Osteoblast (primary cell): ENCODE measurements around the gene VTN. TPM values are rescaled to one million over a fixed set of nuclear protein-coding genes. Genes with fewer than 3 reads are reported as not detected.

Experiments used
- DNase-seq: peaks from one replicate; pipeline ENCODE4 v3.0.0; 2011; ENCODE audit warnings: low spot score, mixed read lengths; ENCODE audit not compliant: insufficient read length; ENCODE audit errors: missing footprints
- H2AFZ ChIP-seq: 2 replicates; pipeline ENCODE4 v1.6.0; 2011; ENCODE audit warnings: mild to moderate bottlenecking, low read length
- H3K27ac ChIP-seq: 2 replicates; pipeline ENCODE4 v1.5.1; 2011; ENCODE audit warnings: mild to moderate bottlenecking, low read depth, low read length, moderate library complexity
- H3K27me3 ChIP-seq: 2 replicates; pipeline ENCODE4 v1.6.0; 2012; ENCODE audit warnings: mild to moderate bottlenecking, control low read depth, inconsistent platforms, low read length, moderate library complexity; ENCODE audit not compliant: insufficient read depth
- H3K36me3 ChIP-seq: 2 replicates; pipeline ENCODE4 v1.5.1; 2011; ENCODE audit warnings: mild to moderate bottlenecking, low read length, control low read depth, moderate library complexity; ENCODE audit not compliant: insufficient read depth
- H3K4me1 ChIP-seq: 2 replicates; pipeline ENCODE4 v1.5.1; 2011; ENCODE audit warnings: mild to moderate bottlenecking, low read length, control low read depth, moderate library complexity; ENCODE audit not compliant: insufficient read depth
- H3K4me2 ChIP-seq: 2 replicates; pipeline ENCODE4 v1.6.0; 2011; ENCODE audit warnings: mild to moderate bottlenecking, low read length; ENCODE audit not compliant: insufficient read depth
- H3K4me3 ChIP-seq: fragments of 200-600 bp; sonication (generic); 3 replicates; pipeline ENCODE4 v1.5.1; 2012; ENCODE audit warnings: mild to moderate bottlenecking, low read length, inconsistent platforms; ENCODE audit not compliant: insufficient read depth
- H3K79me2 ChIP-seq: 2 replicates; pipeline ENCODE4 v1.6.0; 2012; ENCODE audit warnings: mild to moderate bottlenecking, low read length, control low read depth, inconsistent platforms; ENCODE audit not compliant: insufficient read depth
- H3K9me3 ChIP-seq: 2 replicates; pipeline ENCODE4 v1.5.1; 2011; ENCODE audit warnings: low read depth, low read length, control low read depth
- H4K20me1 ChIP-seq: 2 replicates; pipeline ENCODE4 v1.6.0; 2012; ENCODE audit warnings: mild to moderate bottlenecking, low read length, control low read depth; ENCODE audit not compliant: insufficient read depth
- CTCF ChIP-seq: IDR thresholded peaks from 2 replicates; pipeline ENCODE4 v1.5.1; 2011; ENCODE audit warnings: mild to moderate bottlenecking, low read depth, low read length, moderate library complexity; ENCODE audit errors: extremely low read depth
- total RNA-seq: library from RNA; depleted of rRNA; stranded (reverse); fragments of >200 nt; gene quantifications from 2 replicates; pipeline ENCODE4 v1.2.3, GENCODE V29; 2012

Gene VTN
- total RNA-seq, 1 donor: not detected

- H3K4me2 ChIP-seq: no peak overlapping the region
- H3K27ac ChIP-seq: no peak overlapping the region
- H4K20me1 ChIP-seq: peaks cover 3% of the 10 kb centered on the region
- H3K36me3 ChIP-seq: no peaks in the 10 kb centered on the region
- H3K79me2 ChIP-seq: no peaks in the 10 kb centered on the region
- no peak for TF ChIP-seq CTCF
- DNase-seq: no peak
- peaks cover 4% of the 10 kb centered on the region for H3K4me1 ChIP-seq
- H3K9me3 ChIP-seq: no peaks in the 10 kb centered on the region
- no peak overlapping the region for H3K4me3 ChIP-seq
- H3K27me3 ChIP-seq: no peaks in the 10 kb centered on the region
- no peak overlapping the region for H2AFZ ChIP-seq
These were observed 20.5 kb upstream of the VTN start for GRCh38 chr17:28390563-28390962.

- Histone ChIP-seq H4K20me1 (peaks cover 3% of the 10 kb centered on the region), H3K4me3 (no peak overlapping the region), H2AFZ (no peak overlapping the region), H3K36me3 (no peaks in the 10 kb centered on the region), H3K4me2 (no peak overlapping the region), H3K27me3 (no peaks in the 10 kb centered on the region), H3K79me2 (no peaks in the 10 kb centered on the region), H3K4me1 (peaks cover 2% of the 10 kb centered on the region), H3K9me3 (no peaks in the 10 kb centered on the region), H3K27ac (no peak overlapping the region)
- no peak for TF ChIP-seq CTCF
- DNase-seq: no peak
These were observed 20.0 kb upstream of the VTN start for GRCh38 chr17:28390141-28390540.

- H3K36me3 ChIP-seq: no peaks in the 10 kb centered on the region
- no peak for TF ChIP-seq CTCF
These were observed 18.0 kb upstream of the VTN start for GRCh38 chr17:28388106-28388505.

GRCh38 chr17:28386391-28386790 is 16.3 kb upstream of the VTN start:
- H3K27ac ChIP-seq: no peak overlapping the region
- H4K20me1 ChIP-seq: peaks cover 3% of the 10 kb centered on the region
- peak; percentile 41 for DNase-seq
- H3K9me3 ChIP-seq: no peaks in the 10 kb centered on the region
- no peak overlapping the region for H3K4me2 ChIP-seq
- H3K36me3 ChIP-seq: no peaks in the 10 kb centered on the region
- no peaks in the 10 kb centered on the region for H3K27me3 ChIP-seq
- no peaks in the 10 kb centered on the region for H3K4me1 ChIP-seq
- no peak overlapping the region for H3K4me3 ChIP-seq
- no peak for TF ChIP-seq CTCF
- no peak overlapping the region for H2AFZ ChIP-seq
- H3K79me2 ChIP-seq: no peaks in the 10 kb centered on the region

More at GRCh38 chr17:28388106-28388505, 18.0 kb upstream of the VTN start:
- Histone ChIP-seq H3K4me1 (no peaks in the 10 kb centered on the region), H3K27ac (no peak overlapping the region), H3K4me2 (no peak overlapping the region), H4K20me1 (peaks cover 3% of the 10 kb centered on the region), H3K79me2 (no peaks in the 10 kb centered on the region), H3K4me3 (no peak overlapping the region), H3K9me3 (no peaks in the 10 kb centered on the region), H2AFZ (no peak overlapping the region), H3K27me3 (no peaks in the 10 kb centered on the region)
- no peak for DNase-seq
